GM18526 (cell line): ENCODE results near the gene KHDC3L.

Source experiments
- POLR2A ChIP-seq: IDR thresholded peaks from 3 replicates; pipeline ENCODE4 v1.6.1; 2011; ENCODE audit not compliant: insufficient read length; ENCODE audit errors: extremely low read depth

KHDC3L gene

GRCh38 chr6:73391675-73392074 lies 29.2 kb downstream of the KHDC3L start:
- no peak for TF ChIP-seq POLR2A

DNA sequence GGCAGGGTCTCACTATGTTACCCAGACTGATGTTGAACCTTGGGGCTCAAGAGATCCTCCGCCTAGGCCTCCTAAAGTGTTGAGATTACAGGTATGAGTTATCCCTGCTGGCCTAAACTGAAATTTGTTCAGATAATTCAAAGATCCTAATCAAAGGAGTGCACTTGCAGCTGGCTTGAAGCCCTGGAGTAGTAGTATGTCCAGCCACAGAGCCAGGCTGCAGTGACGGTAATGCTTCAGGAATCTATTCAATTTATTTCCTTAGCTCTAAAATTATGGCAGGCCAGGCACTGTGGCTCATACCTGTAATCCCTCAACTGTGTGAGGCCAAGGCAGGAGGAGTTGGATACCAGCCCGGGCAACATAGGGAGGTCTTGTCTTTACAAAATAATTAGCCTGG lies 30.8 kb downstream of the KHDC3L start:
- TF ChIP-seq POLR2A = no peak

- no peak for TF ChIP-seq POLR2A
Observed at GRCh38 chr6:73394577-73395354, 32.3 kb downstream of the KHDC3L start, which contains the start of gene DDX43. Gene DDX43 (plus strand): TSS chr6:73394828. CDS start chr6:73394906, 78 bp downstream.

GRCh38 chr6:73395875-73396274 lies 33.4 kb downstream of the KHDC3L start:
- no peak for TF ChIP-seq POLR2A

GRCh38 chr6:73400656-73401055 lies 38.2 kb downstream of the KHDC3L start:
- no peak for TF ChIP-seq POLR2A

DNA sequence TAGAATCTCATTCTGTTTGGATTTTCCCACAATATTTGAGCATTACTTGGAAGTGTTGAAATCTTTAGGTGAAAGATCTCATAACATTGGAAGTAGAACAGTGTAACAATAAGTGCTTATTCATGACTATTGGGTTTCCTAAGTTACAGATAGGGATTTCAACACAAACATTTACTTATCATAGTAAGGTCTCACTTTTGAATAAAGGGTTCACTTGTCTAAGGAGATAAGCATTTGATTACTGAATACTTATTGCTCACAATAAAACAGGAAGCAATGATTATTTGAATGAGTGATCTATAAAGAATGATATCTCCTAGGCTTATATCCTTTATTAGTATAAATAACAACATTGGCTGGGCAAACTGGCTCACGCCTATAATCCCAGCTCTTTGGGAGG lies 46.9 kb downstream of the KHDC3L start:
- TF ChIP-seq POLR2A = no peak

- no peak for TF ChIP-seq POLR2A
Observed at GRCh38 chr6:73413102-73413501, 50.6 kb downstream of the KHDC3L start.
